GM23338 (cell line): ENCODE data around the gene FAM131B. TPM values are rescaled to one million over a fixed set of nuclear protein-coding genes. Genes with fewer than 3 reads are reported as not detected.

Experiments used
- ATAC-seq: fragments of 200-7000 bp; cut with Tn5 transposase; 3 replicates; pipeline ENCODE4 v1.9.1; 2020
- DNase-seq: peaks from one replicate; pipeline ENCODE4 v3.0.0-alpha.2; 2015; ENCODE audit warnings: low spot score
- H2AFZ ChIP-seq: fragments of 200-600 bp; sonication (generic); 2 replicates; pipeline ENCODE4 v1.8.0; 2016; ENCODE audit warnings: antibody characterized with exemption, mild to moderate bottlenecking, moderate library complexity
- H3F3A ChIP-seq: fragments of 200-600 bp; sonication (generic); replicated peaks from 2 replicates; pipeline ENCODE4 v1.8.0; 2017; ENCODE audit warnings: antibody characterized with exemption, mixed run types, low read depth
- H3K27ac ChIP-seq: fragments of 200-600 bp; sonication (generic); 2 replicates; pipeline ENCODE4 v1.6.1; 2016; ENCODE audit warnings: low read depth
- H3K27me3 ChIP-seq: fragments of 200-600 bp; sonication (generic); 2 replicates; pipeline ENCODE4 v1.8.0; 2016; ENCODE audit warnings: mild to moderate bottlenecking, mixed run types, moderate library complexity; ENCODE audit not compliant: insufficient read depth
- H3K36me3 ChIP-seq: fragments of 200-600 bp; sonication (generic); 2 replicates; pipeline ENCODE4 v1.8.0; 2016; ENCODE audit warnings: mild to moderate bottlenecking; ENCODE audit not compliant: insufficient read depth
- H3K4me1 ChIP-seq: fragments of 200-600 bp; sonication (generic); 2 replicates; pipeline ENCODE4 v1.8.0; 2016; ENCODE audit warnings: mild to moderate bottlenecking, moderate library complexity; ENCODE audit not compliant: insufficient read depth
- H3K4me2 ChIP-seq: fragments of 200-600 bp; sonication (generic); 2 replicates; pipeline ENCODE4 v1.7.1; 2017; ENCODE audit warnings: mixed run types
- H3K4me3 ChIP-seq: fragments of 200-600 bp; sonication (generic); 2 replicates; pipeline ENCODE4 v1.6.1; 2016; ENCODE audit warnings: mixed run types
- H3K79me2 ChIP-seq: fragments of 200-600 bp; sonication (generic); replicated peaks from 2 replicates; pipeline ENCODE4 v1.8.0; 2017; ENCODE audit warnings: mild to moderate bottlenecking; ENCODE audit not compliant: insufficient read depth
- H3K9me2 ChIP-seq: fragments of 200-600 bp; sonication (generic); 2 replicates; pipeline ENCODE4 v1.8.0; 2017; ENCODE audit not compliant: insufficient read depth
- H4K20me1 ChIP-seq: fragments of 200-600 bp; sonication (generic); replicated peaks from 2 replicates; pipeline ENCODE4 v1.8.0; 2017; ENCODE audit warnings: mild to moderate bottlenecking; ENCODE audit not compliant: insufficient read depth
- H3K27ac Mint-ChIP-seq: 2 replicates; pipeline ENCODE4 v1.8.0; 2020; ENCODE audit warnings: inconsistent platforms, mild to moderate bottlenecking, moderate library complexity, mixed read lengths
- H3K27me3 Mint-ChIP-seq: 3 replicates; pipeline ENCODE4 v1.8.0; 2022; ENCODE audit warnings: low read depth, mild to moderate bottlenecking, moderate library complexity, mixed read lengths, inconsistent platforms; ENCODE audit not compliant: insufficient read depth, poor library complexity
- H3K36me3 Mint-ChIP-seq: 3 replicates; pipeline ENCODE4 v1.8.0; 2021; ENCODE audit warnings: low read depth, mild to moderate bottlenecking, inconsistent platforms, moderate library complexity, mixed read lengths
- H3K4me1 Mint-ChIP-seq: 3 replicates; pipeline ENCODE4 v1.8.0; 2020; ENCODE audit warnings: mild to moderate bottlenecking, inconsistent platforms, mixed read lengths
- H3K4me3 Mint-ChIP-seq: 3 replicates; pipeline ENCODE4 v1.8.0; 2021; ENCODE audit warnings: moderate library complexity, mild to moderate bottlenecking, inconsistent platforms, mixed read lengths
- H3K9me3 Mint-ChIP-seq: 3 replicates; pipeline ENCODE4 v1.8.0; 2020; ENCODE audit warnings: moderate library complexity, mild to moderate bottlenecking, inconsistent platforms, mixed read lengths
- CREB1 ChIP-seq: fragments of 250-450 bp; sonication (Bioruptor Pico); IDR thresholded peaks from 2 replicates; pipeline ENCODE4 v1.5.0; 2020; ENCODE audit warnings: low read depth, mild to moderate bottlenecking, moderate library complexity
- EZH2 ChIP-seq: fragments of 200-600 bp; sonication (generic); IDR thresholded peaks from one replicate; pipeline ENCODE4 v1.8.0; 2017; ENCODE audit warnings: antibody characterized with exemption, mild to moderate bottlenecking, low read depth; ENCODE audit not compliant: unreplicated experiment
- EZH2phosphoT487 ChIP-seq: fragments of 200-600 bp; sonication (generic); IDR thresholded peaks from one replicate; pipeline ENCODE4 v1.8.1; 2018; ENCODE audit warnings: antibody characterized with exemption; ENCODE audit not compliant: unreplicated experiment
- JUNB ChIP-seq: IDR thresholded peaks from one replicate; pipeline ENCODE4 v1.6.1; 2016; ENCODE audit warnings: antibody characterized with exemption; ENCODE audit not compliant: unreplicated experiment
- POLR2AphosphoS5 ChIP-seq: IDR thresholded peaks from 2 replicates; pipeline ENCODE4 v1.6.1; 2016; ENCODE audit warnings: antibody characterized with exemption, low read depth
- ZNF114 ChIP-seq: fragments of 250-450 bp; sonication (Bioruptor Pico); IDR thresholded peaks from 2 replicates; pipeline ENCODE4 v1.5.0; 2020; ENCODE audit warnings: mild to moderate bottlenecking, moderate library complexity
- ZNF331 ChIP-seq: fragments of 250-450 bp; sonication (Bioruptor Pico); IDR thresholded peaks from 2 replicates; pipeline ENCODE4 v1.5.0; 2020; ENCODE audit warnings: low read depth, mild to moderate bottlenecking, moderate library complexity
- polyA plus RNA-seq: library from polyadenylated mRNA; unstranded; fragments of >200 nt; fragmentation: Nextera tagmentation; extraction: Ambion mirVana; gene quantifications from 2 replicates; pipeline ENCODE4 v1.2.1, GENCODE V29; 2016
- total RNA-seq: library from RNA; depleted of rRNA; stranded (reverse); fragments of >200 nt; shearing (Covaris generic); gene quantifications from 2 replicates; pipeline ENCODE4 v1.2.3, GENCODE V29; 2014
- TF ChIP-seq, protein P1 (sequence below), 2 experiments: fragments of 200-600 bp in 1 of 2; sonication (generic) in 1 of 2; conservative IDR thresholded peaks; 2 replicates each; pipeline versions ENCODE4 v1.5.1 to v1.6.1; 2016 to 2017; ENCODE audit warnings: antibody characterized with exemption in 2 of 2, low read depth in 2 of 2, mild to moderate bottlenecking in 2 of 2, moderate library complexity in 1 of 2
- TF ChIP-seq, protein P2 (sequence below): fragments of 250-450 bp; sonication (Bioruptor Pico); IDR thresholded peaks from 2 replicates; pipeline ENCODE4 v1.5.0; 2020; ENCODE audit warnings: mild to moderate bottlenecking, moderate library complexity
- TF ChIP-seq, protein P3 (sequence below): IDR thresholded peaks from 2 replicates; pipeline ENCODE4 v1.6.1; 2016; ENCODE audit warnings: antibody characterized with exemption

Gene FAM131B
- total and polyA plus RNA-seq, 2 experiments from 2014 or later: 4.7 to 30.2 TPM

DNA sequence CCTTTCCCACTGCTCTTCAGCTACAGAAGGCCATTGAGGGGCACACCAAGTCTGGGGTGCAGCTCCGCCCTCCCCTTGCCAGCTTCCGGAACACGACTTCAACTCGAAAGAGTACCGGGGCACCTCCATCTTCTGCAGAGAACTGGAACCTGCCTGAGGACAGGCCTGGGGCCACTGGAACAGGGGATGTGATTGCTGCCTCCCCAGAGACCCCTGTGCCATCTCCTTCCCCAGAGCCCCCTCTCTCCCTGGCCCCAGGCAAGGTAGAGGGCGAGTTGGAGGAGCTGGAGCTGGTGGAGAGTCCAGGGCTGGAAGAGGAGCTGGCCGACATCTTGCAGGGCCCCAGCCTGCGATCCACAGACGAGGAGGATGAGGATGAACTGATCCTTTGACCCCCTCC is 10.9 kb downstream of the FAM131B start:
- TF ChIP-seq, protein P1, sequence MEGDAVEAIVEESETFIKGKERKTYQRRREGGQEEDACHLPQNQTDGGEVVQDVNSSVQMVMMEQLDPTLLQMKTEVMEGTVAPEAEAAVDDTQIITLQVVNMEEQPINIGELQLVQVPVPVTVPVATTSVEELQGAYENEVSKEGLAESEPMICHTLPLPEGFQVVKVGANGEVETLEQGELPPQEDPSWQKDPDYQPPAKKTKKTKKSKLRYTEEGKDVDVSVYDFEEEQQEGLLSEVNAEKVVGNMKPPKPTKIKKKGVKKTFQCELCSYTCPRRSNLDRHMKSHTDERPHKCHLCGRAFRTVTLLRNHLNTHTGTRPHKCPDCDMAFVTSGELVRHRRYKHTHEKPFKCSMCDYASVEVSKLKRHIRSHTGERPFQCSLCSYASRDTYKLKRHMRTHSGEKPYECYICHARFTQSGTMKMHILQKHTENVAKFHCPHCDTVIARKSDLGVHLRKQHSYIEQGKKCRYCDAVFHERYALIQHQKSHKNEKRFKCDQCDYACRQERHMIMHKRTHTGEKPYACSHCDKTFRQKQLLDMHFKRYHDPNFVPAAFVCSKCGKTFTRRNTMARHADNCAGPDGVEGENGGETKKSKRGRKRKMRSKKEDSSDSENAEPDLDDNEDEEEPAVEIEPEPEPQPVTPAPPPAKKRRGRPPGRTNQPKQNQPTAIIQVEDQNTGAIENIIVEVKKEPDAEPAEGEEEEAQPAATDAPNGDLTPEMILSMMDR (conservative IDR thresholded peaks at IDR 0.05; ENCODE audit: low read depth in 2 of 2): no peak
- no peak for TF ChIP-seq ZNF331 (CRISPR knock-in tag)
- TF ChIP-seq EZH2phosphoT487: no peak
- TF ChIP-seq ZNF114 (CRISPR knock-in tag): no peak
- no peak for TF ChIP-seq POLR2AphosphoS5
- no peak for TF ChIP-seq EZH2
- no peak for TF ChIP-seq CREB1 (CRISPR knock-in tag)
- TF ChIP-seq, protein P2, sequence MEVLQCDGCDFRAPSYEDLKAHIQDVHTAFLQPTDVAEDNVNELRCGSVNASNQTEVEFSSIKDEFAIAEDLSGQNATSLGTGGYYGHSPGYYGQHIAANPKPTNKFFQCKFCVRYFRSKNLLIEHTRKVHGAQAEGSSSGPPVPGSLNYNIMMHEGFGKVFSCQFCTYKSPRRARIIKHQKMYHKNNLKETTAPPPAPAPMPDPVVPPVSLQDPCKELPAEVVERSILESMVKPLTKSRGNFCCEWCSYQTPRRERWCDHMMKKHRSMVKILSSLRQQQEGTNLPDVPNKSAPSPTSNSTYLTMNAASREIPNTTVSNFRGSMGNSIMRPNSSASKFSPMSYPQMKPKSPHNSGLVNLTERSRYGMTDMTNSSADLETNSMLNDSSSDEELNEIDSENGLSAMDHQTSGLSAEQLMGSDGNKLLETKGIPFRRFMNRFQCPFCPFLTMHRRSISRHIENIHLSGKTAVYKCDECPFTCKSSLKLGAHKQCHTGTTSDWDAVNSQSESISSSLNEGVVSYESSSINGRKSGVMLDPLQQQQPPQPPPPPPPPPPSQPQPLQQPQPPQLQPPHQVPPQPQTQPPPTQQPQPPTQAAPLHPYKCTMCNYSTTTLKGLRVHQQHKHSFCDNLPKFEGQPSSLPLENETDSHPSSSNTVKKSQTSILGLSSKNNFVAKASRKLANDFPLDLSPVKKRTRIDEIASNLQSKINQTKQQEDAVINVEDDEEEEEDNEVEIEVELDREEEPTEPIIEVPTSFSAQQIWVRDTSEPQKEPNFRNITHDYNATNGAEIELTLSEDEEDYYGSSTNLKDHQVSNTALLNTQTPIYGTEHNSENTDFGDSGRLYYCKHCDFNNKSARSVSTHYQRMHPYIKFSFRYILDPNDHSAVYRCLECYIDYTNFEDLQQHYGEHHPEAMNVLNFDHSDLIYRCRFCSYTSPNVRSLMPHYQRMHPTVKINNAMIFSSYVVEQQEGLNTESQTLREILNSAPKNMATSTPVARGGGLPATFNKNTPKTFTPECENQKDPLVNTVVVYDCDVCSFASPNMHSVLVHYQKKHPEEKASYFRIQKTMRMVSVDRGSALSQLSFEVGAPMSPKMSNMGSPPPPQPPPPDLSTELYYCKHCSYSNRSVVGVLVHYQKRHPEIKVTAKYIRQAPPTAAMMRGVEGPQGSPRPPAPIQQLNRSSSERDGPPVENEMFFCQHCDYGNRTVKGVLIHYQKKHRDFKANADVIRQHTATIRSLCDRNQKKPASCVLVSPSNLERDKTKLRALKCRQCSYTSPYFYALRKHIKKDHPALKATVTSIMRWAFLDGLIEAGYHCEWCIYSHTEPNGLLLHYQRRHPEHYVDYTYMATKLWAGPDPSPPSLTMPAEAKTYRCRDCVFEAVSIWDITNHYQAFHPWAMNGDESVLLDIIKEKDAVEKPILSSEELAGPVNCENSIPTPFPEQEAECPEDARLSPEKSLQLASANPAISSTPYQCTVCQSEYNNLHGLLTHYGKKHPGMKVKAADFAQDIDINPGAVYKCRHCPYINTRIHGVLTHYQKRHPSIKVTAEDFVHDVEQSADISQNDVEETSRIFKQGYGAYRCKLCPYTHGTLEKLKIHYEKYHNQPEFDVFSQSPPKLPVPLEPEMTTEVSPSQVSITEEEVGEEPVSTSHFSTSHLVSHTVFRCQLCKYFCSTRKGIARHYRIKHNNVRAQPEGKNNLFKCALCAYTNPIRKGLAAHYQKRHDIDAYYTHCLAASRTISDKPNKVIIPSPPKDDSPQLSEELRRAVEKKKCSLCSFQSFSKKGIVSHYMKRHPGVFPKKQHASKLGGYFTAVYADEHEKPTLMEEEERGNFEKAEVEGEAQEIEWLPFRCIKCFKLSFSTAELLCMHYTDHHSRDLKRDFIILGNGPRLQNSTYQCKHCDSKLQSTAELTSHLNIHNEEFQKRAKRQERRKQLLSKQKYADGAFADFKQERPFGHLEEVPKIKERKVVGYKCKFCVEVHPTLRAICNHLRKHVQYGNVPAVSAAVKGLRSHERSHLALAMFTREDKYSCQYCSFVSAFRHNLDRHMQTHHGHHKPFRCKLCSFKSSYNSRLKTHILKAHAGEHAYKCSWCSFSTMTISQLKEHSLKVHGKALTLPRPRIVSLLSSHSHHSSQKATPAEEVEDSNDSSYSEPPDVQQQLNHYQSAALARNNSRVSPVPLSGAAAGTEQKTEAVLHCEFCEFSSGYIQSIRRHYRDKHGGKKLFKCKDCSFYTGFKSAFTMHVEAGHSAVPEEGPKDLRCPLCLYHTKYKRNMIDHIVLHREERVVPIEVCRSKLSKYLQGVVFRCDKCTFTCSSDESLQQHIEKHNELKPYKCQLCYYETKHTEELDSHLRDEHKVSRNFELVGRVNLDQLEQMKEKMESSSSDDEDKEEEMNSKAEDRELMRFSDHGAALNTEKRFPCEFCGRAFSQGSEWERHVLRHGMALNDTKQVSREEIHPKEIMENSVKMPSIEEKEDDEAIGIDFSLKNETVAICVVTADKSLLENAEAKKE (CRISPR knock-in tag): no peak
- TF ChIP-seq, protein P3, sequence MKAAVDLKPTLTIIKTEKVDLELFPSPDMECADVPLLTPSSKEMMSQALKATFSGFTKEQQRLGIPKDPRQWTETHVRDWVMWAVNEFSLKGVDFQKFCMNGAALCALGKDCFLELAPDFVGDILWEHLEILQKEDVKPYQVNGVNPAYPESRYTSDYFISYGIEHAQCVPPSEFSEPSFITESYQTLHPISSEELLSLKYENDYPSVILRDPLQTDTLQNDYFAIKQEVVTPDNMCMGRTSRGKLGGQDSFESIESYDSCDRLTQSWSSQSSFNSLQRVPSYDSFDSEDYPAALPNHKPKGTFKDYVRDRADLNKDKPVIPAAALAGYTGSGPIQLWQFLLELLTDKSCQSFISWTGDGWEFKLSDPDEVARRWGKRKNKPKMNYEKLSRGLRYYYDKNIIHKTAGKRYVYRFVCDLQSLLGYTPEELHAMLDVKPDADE: no peak
- TF ChIP-seq JUNB: no peak

More for the DNA sequence above, 10.9 kb downstream of the FAM131B start:
- Histone ChIP-seq H3K4me2 (no peak overlapping the region; the same call in 1 of the 2 replicates), H3K36me3 (no peaks in the 10 kb centered on the region), H3K9me2 (no peaks in the 10 kb centered on the region), H3F3A (0 out of 2 replicates have a peak, but pooled peaks cover under 1% of the 10 kb centered on the region), H3K4me1 (peaks cover under 1% of the 10 kb centered on the region; the same call in 1 of the 2 replicates), H3K27ac (no peak overlapping the region), H2AFZ (no peak overlapping the region), H3K27me3 (no peaks in the 10 kb centered on the region; the same call in 1 of the 2 replicates), H4K20me1 (no peaks in the 10 kb centered on the region), H3K4me3 (no peak overlapping the region), H3K79me2 (no peaks in the 10 kb centered on the region)
- Mint-ChIP-seq H3K4me3 (no peak overlapping the region), H3K36me3 (peaks cover 30% of the 10 kb centered on the region), H3K4me1 (peaks cover 35% of the 10 kb centered on the region), H3K9me3 (peaks cover 4% of the 10 kb centered on the region; the same call in 2 of the 3 replicates), H3K27ac (peak overlapping the region; percentile 50), H3K27me3 (peaks cover 22% of the 10 kb centered on the region)
- no peak for ATAC-seq
- no peak for DNase-seq
